HL-60 (cell line): Measurements from ENCODE around the gene ATP8A2.

Experiments used
- DNase-seq, 2 experiments: peaks; one replicate each; pipeline ENCODE4 v3.0.0-alpha.2; 2010 to 2020; ENCODE audit warnings: low read depth in 1 of 2, low spot score in 1 of 2
- H3K27ac ChIP-seq: fragments of 250-450 bp; sonication (Bioruptor Pico); replicated peaks from 2 replicates; pipeline ENCODE4 v1.5.1; 2020; ENCODE audit warnings: mild to moderate bottlenecking, moderate library complexity
- H3K27me3 ChIP-seq: fragments of 250-450 bp; sonication (Bioruptor Pico); 2 replicates; pipeline ENCODE4 v1.5.1; 2021; ENCODE audit warnings: mild to moderate bottlenecking, moderate library complexity; ENCODE audit not compliant: insufficient read depth, poor library complexity, severe bottlenecking
- H3K4me3 ChIP-seq: replicated peaks from 2 replicates; pipeline ENCODE4 v1.5.1; 2011; ENCODE audit warnings: mild to moderate bottlenecking, control low read depth, low read length; ENCODE audit not compliant: insufficient read depth
- GABPA ChIP-seq: IDR thresholded peaks from 2 replicates; pipeline ENCODE4 v1.6.1; 2012; ENCODE audit warnings: low read depth
- POLR2AphosphoS5 ChIP-seq: IDR thresholded peaks from 2 replicates; pipeline ENCODE4 v1.6.1; 2012; ENCODE audit warnings: low read depth
- SPI1 ChIP-seq: IDR thresholded peaks from 2 replicates; pipeline ENCODE4 v1.6.1; 2012; ENCODE audit warnings: low read depth, mild to moderate bottlenecking, borderline replicate concordance
- TF ChIP-seq, protein P1 (sequence below): IDR thresholded peaks from 2 replicates; pipeline ENCODE4 v1.6.1; 2012; ENCODE audit warnings: low read depth; ENCODE audit not compliant: insufficient replicate concordance
- TF ChIP-seq, protein P2 (sequence below): IDR thresholded peaks from one replicate; pipeline ENCODE4 v1.5.1; 2011; ENCODE audit warnings: low read length, control low read depth, inconsistent platforms; ENCODE audit not compliant: insufficient read depth

Gene ATP8A2

DNA sequence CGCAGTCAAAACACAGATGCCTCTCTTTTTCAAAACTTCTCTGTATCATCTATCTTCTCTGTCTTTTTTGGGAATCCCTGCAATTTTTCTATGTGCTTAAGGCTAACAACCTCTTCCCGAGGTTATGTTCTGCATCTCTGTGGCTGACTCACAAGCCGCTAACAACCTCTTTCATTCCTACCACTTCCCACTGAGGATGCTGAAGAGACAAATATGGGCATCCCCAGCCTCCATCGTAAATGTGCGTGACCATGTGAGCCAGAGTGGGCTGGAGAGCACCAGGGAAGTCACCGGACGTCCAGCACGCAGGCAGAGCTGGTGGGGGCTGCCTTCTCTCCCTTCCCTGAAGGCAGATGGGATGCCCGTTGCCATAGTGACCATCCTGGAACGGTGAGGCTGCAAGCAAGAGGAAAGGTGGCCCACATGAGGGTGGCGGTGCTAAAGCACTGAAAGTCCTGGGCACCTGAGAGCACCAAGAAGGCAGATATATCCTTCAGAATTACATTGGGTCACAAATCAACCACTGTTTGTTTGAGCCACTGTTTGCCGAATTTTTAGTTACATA lies 557.2 kb downstream of the ATP8A2 start:
- DNase-seq: no peak
- Histone ChIP-seq H3K27me3 (no peaks in the 10 kb centered on the region), H3K27ac (no peak overlapping the region), H3K4me3 (no peak overlapping the region)
- no peak for TF ChIP-seq GABPA
- TF ChIP-seq, protein P1, sequence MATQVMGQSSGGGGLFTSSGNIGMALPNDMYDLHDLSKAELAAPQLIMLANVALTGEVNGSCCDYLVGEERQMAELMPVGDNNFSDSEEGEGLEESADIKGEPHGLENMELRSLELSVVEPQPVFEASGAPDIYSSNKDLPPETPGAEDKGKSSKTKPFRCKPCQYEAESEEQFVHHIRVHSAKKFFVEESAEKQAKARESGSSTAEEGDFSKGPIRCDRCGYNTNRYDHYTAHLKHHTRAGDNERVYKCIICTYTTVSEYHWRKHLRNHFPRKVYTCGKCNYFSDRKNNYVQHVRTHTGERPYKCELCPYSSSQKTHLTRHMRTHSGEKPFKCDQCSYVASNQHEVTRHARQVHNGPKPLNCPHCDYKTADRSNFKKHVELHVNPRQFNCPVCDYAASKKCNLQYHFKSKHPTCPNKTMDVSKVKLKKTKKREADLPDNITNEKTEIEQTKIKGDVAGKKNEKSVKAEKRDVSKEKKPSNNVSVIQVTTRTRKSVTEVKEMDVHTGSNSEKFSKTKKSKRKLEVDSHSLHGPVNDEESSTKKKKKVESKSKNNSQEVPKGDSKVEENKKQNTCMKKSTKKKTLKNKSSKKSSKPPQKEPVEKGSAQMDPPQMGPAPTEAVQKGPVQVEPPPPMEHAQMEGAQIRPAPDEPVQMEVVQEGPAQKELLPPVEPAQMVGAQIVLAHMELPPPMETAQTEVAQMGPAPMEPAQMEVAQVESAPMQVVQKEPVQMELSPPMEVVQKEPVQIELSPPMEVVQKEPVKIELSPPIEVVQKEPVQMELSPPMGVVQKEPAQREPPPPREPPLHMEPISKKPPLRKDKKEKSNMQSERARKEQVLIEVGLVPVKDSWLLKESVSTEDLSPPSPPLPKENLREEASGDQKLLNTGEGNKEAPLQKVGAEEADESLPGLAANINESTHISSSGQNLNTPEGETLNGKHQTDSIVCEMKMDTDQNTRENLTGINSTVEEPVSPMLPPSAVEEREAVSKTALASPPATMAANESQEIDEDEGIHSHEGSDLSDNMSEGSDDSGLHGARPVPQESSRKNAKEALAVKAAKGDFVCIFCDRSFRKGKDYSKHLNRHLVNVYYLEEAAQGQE: no peak
- TF ChIP-seq, protein P2, sequence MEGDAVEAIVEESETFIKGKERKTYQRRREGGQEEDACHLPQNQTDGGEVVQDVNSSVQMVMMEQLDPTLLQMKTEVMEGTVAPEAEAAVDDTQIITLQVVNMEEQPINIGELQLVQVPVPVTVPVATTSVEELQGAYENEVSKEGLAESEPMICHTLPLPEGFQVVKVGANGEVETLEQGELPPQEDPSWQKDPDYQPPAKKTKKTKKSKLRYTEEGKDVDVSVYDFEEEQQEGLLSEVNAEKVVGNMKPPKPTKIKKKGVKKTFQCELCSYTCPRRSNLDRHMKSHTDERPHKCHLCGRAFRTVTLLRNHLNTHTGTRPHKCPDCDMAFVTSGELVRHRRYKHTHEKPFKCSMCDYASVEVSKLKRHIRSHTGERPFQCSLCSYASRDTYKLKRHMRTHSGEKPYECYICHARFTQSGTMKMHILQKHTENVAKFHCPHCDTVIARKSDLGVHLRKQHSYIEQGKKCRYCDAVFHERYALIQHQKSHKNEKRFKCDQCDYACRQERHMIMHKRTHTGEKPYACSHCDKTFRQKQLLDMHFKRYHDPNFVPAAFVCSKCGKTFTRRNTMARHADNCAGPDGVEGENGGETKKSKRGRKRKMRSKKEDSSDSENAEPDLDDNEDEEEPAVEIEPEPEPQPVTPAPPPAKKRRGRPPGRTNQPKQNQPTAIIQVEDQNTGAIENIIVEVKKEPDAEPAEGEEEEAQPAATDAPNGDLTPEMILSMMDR: no peak
- no peak for TF ChIP-seq POLR2AphosphoS5
- TF ChIP-seq SPI1: no peak

- H3K27me3 ChIP-seq: no peaks in the 10 kb centered on the region
- TF ChIP-seq, protein P1: no peak
- TF ChIP-seq POLR2AphosphoS5 (no peak), SPI1 (no peak), GABPA (no peak)
- TF ChIP-seq, protein P2: no peak
- H3K27ac ChIP-seq: no peak overlapping the region
- H3K4me3 ChIP-seq: no peak overlapping the region
- no peak for DNase-seq
Measured at GRCh38 chr13:25929816-25930215, 558.0 kb downstream of the ATP8A2 start.

GRCh38 chr13:25930653-25931052 lies 558.9 kb downstream of the ATP8A2 start:
- DNase-seq: no peak
- TF ChIP-seq GABPA (no peak), POLR2AphosphoS5 (no peak), SPI1 (no peak)
- TF ChIP-seq, protein P1: no peak
- TF ChIP-seq, protein P2: no peak
- Histone ChIP-seq H3K27me3 (no peaks in the 10 kb centered on the region), H3K4me3 (no peak overlapping the region), H3K27ac (no peak overlapping the region)
